ENCODE results near the gene BEND6.
A peak's percentile ranks its signal among the peaks of the same experiment; 100 is the strongest.

BEND6 gene

DNA sequence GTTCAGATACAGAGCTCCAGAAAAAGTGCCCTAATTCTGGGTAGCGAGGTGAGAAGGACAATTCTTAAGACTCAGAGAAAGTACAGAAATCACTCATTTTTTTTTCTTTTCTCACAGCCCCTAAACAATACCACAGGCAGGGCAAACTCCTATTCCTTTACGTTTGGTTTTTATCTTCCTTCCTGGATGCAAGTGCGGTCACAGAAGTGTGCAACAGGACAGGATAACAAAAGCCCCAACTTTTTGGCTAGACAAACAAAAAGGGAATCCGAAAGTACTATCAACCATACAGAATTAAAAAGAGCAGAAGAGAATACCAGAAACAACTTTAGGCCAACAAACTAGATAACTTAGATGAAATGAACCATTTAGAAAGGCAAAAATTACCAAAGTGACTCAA lies 18.4 kb upstream of the BEND6 start:
- no peak for DNase-seq
- in situ Hi-C loops (cut with MboI; ENCODE audit: low pct_unique_long_range_greater_than_20kb, low sequenced_read_pairs), result no loop called here

- no peak for DNase-seq
Measured at GRCh38 chr6:56938649-56939191, 16.2 kb upstream of the BEND6 start.

DNA sequence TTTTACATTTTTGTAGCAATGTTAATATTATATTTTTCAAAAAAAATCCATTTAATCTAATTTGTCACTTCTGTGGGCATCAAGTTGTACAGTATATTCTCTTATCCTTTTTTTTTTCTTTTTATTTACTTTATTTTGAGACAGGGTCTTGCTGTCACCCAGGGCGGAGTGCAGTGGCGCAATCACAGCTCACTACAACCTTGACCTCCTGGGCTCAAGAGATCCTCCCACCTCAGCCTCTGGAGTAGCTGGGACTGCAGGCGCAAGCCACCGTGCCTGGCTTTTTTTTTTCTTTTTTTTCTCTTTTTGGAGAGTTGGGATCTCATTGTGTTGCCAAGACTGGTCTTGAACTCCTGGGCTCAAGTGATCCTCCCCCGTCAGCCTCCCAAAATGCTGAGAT lies 14.4 kb upstream of the BEND6 start:
- in situ Hi-C loops (cut with MboI; ENCODE audit: low pct_unique_long_range_greater_than_20kb, low sequenced_read_pairs), result no loop called here
- no peak for DNase-seq

More at GRCh38 chr6:56938649-56939191, 16.2 kb upstream of the BEND6 start:
- in situ Hi-C loops (cut with MboI; ENCODE audit: low pct_unique_long_range_greater_than_20kb, low sequenced_read_pairs), result no loop called here

DNA sequence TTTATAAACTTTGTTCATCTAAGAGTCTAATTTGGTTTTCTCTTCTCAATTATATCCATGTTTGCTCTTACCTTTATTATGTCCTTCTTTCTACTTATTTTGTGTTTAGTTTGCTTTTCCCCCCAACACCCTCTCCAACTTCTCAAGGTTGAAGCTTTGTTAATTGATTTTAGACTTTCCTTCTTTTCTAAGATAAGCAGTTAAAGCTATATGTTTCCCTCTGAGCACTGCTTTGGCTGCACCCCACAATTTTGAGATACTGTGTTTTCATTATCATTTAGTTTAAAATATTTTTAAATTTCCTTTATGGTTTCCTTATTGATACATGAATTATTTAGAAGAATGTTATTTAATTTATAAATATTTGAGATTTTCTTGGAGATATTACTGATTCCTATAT lies 13.9 kb upstream of the BEND6 start:
- DNase-seq, result no peak
- in situ Hi-C loops (cut with MboI; ENCODE audit: low pct_unique_long_range_greater_than_20kb, low sequenced_read_pairs), result no loop called here

GRCh38 chr6:56944661-56945060 lies 10.2 kb upstream of the BEND6 start:
- in situ Hi-C loops (cut with MboI; ENCODE audit: low pct_unique_long_range_greater_than_20kb, low sequenced_read_pairs), result no loop called here
- DNase-seq, result no peak

GRCh38 chr6:56946368-56946767 lies 8.5 kb upstream of the BEND6 start:
- in situ Hi-C loops (cut with MboI; ENCODE audit: low pct_unique_long_range_greater_than_20kb, low sequenced_read_pairs), result no loop called here
- no peak for DNase-seq

DNA sequence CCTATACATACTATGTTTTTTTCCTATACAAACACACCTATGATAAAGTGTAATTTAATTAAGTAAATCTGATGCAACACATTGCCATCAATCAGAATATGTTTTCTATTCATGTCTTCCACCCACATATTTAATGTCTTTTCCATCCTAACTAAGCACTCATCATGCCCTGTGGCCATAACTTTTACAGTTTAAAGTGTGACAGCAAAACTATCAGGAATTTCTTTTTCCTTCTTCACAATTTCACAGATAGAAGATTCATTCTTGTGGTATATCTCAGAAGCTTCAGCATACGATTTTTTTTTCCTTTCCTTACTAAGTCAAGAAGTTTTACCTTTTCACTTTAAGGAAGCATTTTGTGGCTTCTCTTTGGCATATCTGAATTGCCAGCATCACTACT lies 7.0 kb upstream of the BEND6 start:
- in situ Hi-C loops (cut with MboI; ENCODE audit: low pct_unique_long_range_greater_than_20kb, low sequenced_read_pairs), result no loop called here

DNA sequence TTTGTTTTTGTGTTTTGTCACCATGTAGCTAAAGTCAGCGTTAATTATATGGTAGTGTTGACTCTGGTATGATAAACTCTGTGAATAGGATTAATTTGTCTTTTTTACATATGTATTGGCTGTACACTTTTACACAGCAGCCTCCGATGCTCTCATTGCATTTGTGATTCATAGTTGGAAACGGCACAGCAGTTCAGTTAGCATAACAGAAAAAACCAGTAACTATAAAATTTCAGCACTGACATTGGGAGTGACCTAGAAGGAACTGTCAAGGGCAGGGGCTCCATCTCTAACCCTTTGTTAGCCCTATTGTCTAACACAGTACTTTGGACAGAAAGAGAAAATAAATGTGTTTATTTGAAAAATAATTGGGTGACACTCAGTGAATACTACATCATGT lies 5.6 kb upstream of the BEND6 start:
- in situ Hi-C loops (cut with MboI; ENCODE audit: low pct_unique_long_range_greater_than_20kb, low sequenced_read_pairs), result no loop called here
- DNase-seq, result no peak

More for the DNA sequence above, 7.0 kb upstream of the BEND6 start:
- no peak for DNase-seq

- in situ Hi-C loops (cut with MboI; ENCODE audit: low pct_unique_long_range_greater_than_20kb, low sequenced_read_pairs), result no loop called here
- DNase-seq, result no peak
Measured at GRCh38 chr6:56949925-56950495, 4.9 kb upstream of the BEND6 start.

GRCh38 chr6:56951049-56951831 lies 3.7 kb upstream of the BEND6 start:
- in situ Hi-C loops (cut with MboI; ENCODE audit: low pct_unique_long_range_greater_than_20kb, low sequenced_read_pairs), result no loop called here
- DNase-seq, result no peak

DNA sequence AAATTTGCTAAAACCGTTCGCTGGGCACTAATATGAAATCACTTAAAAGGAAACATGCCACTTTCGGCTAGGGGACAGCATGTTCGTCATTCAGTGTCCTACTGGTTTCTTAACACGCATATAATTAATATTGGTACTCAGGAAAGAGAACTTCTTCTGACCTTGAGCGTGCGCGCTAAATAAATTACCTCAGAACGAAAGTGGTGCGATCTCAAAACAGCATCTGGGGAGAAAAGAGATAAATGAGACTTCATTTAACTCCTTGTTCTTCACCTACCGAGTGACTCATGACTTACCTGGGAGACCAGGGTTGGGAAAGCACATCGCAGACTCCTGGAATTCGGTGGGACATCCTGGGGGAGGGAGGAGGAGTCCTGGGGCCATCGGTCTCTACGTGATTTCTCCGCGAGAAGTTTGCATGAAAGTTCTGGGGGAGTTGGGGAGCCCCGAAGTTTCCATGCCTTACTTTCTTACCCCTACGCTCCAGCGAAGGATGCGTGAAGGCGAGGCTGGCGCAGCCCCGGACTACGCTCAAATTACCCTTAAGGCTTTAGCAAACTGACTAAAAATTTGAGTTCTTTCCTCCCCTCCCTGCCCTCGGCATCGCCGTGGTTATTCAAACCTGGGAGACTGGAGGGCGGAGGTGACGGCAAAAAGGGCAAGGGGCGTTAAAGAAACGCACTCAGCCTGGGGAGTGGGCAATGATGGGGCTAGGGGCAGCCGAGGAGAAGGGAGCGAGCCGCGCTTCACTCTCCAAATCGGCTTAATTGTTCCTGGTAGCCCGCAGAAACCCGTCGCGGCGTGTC lies 1.1 kb upstream of the BEND6 start:
- in situ Hi-C loops (cut with MboI; ENCODE audit: low pct_unique_long_range_greater_than_20kb, low sequenced_read_pairs), result no loop called here
- peak; percentile 38 for DNase-seq

- DNase-seq, result peak; percentile 96
- in situ Hi-C loops (cut with MboI; ENCODE audit: low pct_unique_long_range_greater_than_20kb, low sequenced_read_pairs), result no loop called here
Measured at GRCh38 chr6:56955171-56956155, 556 bp downstream of the BEND6 start.

- in situ Hi-C loops (cut with MboI; ENCODE audit: low pct_unique_long_range_greater_than_20kb, low sequenced_read_pairs), result no loop called here
- no peak for DNase-seq
Measured at GRCh38 chr6:56956491-56956890, 1.6 kb downstream of the BEND6 start.

- in situ Hi-C loops (cut with MboI; ENCODE audit: low pct_unique_long_range_greater_than_20kb, low sequenced_read_pairs), result no loop called here
- no peak for DNase-seq
Measured at GRCh38 chr6:56957856-56958255, 2.9 kb downstream of the BEND6 start.

GRCh38 chr6:56958481-56958880 lies 3.6 kb downstream of the BEND6 start:
- DNase-seq, result no peak
- in situ Hi-C loops (cut with MboI; ENCODE audit: low pct_unique_long_range_greater_than_20kb, low sequenced_read_pairs), result no loop called here

- in situ Hi-C loops (cut with MboI; ENCODE audit: low pct_unique_long_range_greater_than_20kb, low sequenced_read_pairs), result no loop called here
- no peak for DNase-seq
Measured at GRCh38 chr6:56959094-56959493, 4.2 kb downstream of the BEND6 start.

DNA sequence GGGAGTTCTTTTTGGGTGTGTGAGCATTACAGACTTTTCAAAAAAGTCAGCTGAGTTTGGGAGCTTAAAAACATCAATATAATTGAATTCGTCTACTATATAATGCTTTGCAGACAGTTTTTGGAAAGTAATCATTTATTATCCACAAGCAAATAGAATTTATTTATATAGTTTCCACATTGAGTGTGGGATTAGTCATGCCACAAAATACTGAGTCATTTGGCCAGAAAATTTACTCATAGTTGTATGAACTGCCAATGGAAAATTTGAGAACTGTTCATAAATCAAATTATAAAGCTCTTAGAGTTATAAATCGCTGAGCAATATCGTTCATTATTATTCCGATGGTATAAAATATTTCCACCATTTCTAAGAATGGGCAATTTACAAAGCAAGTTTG lies 5.0 kb downstream of the BEND6 start:
- no peak for DNase-seq

GRCh38 chr6:56961151-56961550 lies 6.2 kb downstream of the BEND6 start:
- in situ Hi-C loops (cut with MboI; ENCODE audit: low pct_unique_long_range_greater_than_20kb, low sequenced_read_pairs), result no loop called here
- no peak for DNase-seq

More for the DNA sequence above, 5.0 kb downstream of the BEND6 start:
- in situ Hi-C loops (cut with MboI; ENCODE audit: low pct_unique_long_range_greater_than_20kb, low sequenced_read_pairs), result no loop called here

- in situ Hi-C loops (cut with MboI; ENCODE audit: low pct_unique_long_range_greater_than_20kb, low sequenced_read_pairs), result no loop called here
- no peak for DNase-seq
Measured at GRCh38 chr6:56962441-56962840, 7.5 kb downstream of the BEND6 start.
